ENCODE results near the gene ATE1. TPM values are rescaled to one million over a fixed set of nuclear protein-coding genes. Genes with fewer than 3 reads are reported as not detected.

The ATE1 gene
- total and polyA plus RNA-seq, 2 experiments from 2014 or later: 16.9 to 48.9 TPM

GRCh38 chr10:121822724-121823123 is 105.1 kb downstream of the ATE1 start:
- H3K9me3 ChIP-seq (ENCODE audit: low read depth): no peaks in the 10 kb centered on the region
- no peak for DNase-seq (ENCODE audit: low spot score)
- H3K4me3 ChIP-seq: no peak overlapping the region
- H3K79me2 ChIP-seq: no peaks in the 10 kb centered on the region
- TF ChIP-seq EZH2phosphoT487 (IDR thresholded peaks at IDR 0.05; ENCODE audit: low read depth, severe bottlenecking, unreplicated experiment): no peak
- no peak for TF ChIP-seq EZH2 (IDR thresholded peaks at IDR 0.05; ENCODE audit: borderline replicate concordance)
- TF ChIP-seq CTCF (IDR thresholded peaks at IDR 0.05; ENCODE audit: poor library complexity): no peak
- 70% methylated on average over 3 of the region's 3 CpGs for WGBS (ENCODE audit: low lambda C conversion rate, missing lambda C conversion rate)
- no peaks in the 10 kb centered on the region for H3K36me3 ChIP-seq (replicated peaks; ENCODE audit: insufficient read depth, low read depth)
- no peak overlapping the region for H3K27ac ChIP-seq
- H4K20me1 ChIP-seq (ENCODE audit: insufficient read depth, poor library complexity, severe bottlenecking): no peaks in the 10 kb centered on the region
- no peaks in the 10 kb centered on the region for H3K4me1 ChIP-seq (ENCODE audit: insufficient read depth)
- no peaks in the 10 kb centered on the region for H3K9me2 ChIP-seq (replicated peaks; ENCODE audit: insufficient read depth)
- no peaks in the 10 kb centered on the region for H3K27me3 ChIP-seq
- H2AFZ ChIP-seq: no peak overlapping the region
- H3K4me2 ChIP-seq: no peak overlapping the region

- Histone ChIP-seq H4K20me1 (ENCODE audit: insufficient read depth, poor library complexity, severe bottlenecking) (no peaks in the 10 kb centered on the region), H3K4me2 (no peak overlapping the region), H2AFZ (no peak overlapping the region), H3K9me2 (replicated peaks; ENCODE audit: insufficient read depth) (no peaks in the 10 kb centered on the region), H3K36me3 (replicated peaks; ENCODE audit: insufficient read depth, low read depth) (no peaks in the 10 kb centered on the region), H3K27me3 (no peaks in the 10 kb centered on the region), H3K27ac (no peak overlapping the region), H3K79me2 (no peaks in the 10 kb centered on the region), H3K9me3 (ENCODE audit: low read depth) (no peaks in the 10 kb centered on the region), H3K4me3 (no peak overlapping the region), H3K4me1 (ENCODE audit: insufficient read depth) (no peaks in the 10 kb centered on the region)
- WGBS (ENCODE audit: low lambda C conversion rate, missing lambda C conversion rate): 91% methylated on average over 1 of the region's 1 CpG
- no peak for DNase-seq (ENCODE audit: low spot score)
- TF ChIP-seq EZH2phosphoT487 (IDR thresholded peaks at IDR 0.05; ENCODE audit: low read depth, severe bottlenecking, unreplicated experiment) (no peak), EZH2 (IDR thresholded peaks at IDR 0.05; ENCODE audit: borderline replicate concordance) (no peak), CTCF (IDR thresholded peaks at IDR 0.05; ENCODE audit: poor library complexity) (no peak)
Measured at GRCh38 chr10:121822180-121822579, 105.7 kb downstream of the ATE1 start.

GRCh38 chr10:121819049-121819448 is 108.8 kb downstream of the ATE1 start:
- no peaks in the 10 kb centered on the region for H3K9me3 ChIP-seq (ENCODE audit: low read depth)
- H3K9me2 ChIP-seq (replicated peaks; ENCODE audit: insufficient read depth): no peaks in the 10 kb centered on the region
- peak overlapping the region; percentile 33 for H3K4me2 ChIP-seq
- H3K79me2 ChIP-seq: no peaks in the 10 kb centered on the region
- H3K4me1 ChIP-seq (ENCODE audit: insufficient read depth): no peaks in the 10 kb centered on the region
- H2AFZ ChIP-seq: no peak overlapping the region
- no peaks in the 10 kb centered on the region for H3K27me3 ChIP-seq
- DNase-seq (ENCODE audit: low spot score): no peak
- no peaks in the 10 kb centered on the region for H3K36me3 ChIP-seq (replicated peaks; ENCODE audit: insufficient read depth, low read depth)
- H3K4me3 ChIP-seq: no peak overlapping the region
- H3K27ac ChIP-seq: peak overlapping the region; percentile 28
- TF ChIP-seq EZH2 (IDR thresholded peaks at IDR 0.05; ENCODE audit: borderline replicate concordance) (no peak), CTCF (IDR thresholded peaks at IDR 0.05; ENCODE audit: poor library complexity) (no peak), EZH2phosphoT487 (IDR thresholded peaks at IDR 0.05; ENCODE audit: low read depth, severe bottlenecking, unreplicated experiment) (no peak)
- no peaks in the 10 kb centered on the region for H4K20me1 ChIP-seq (ENCODE audit: insufficient read depth, poor library complexity, severe bottlenecking)
- 24% methylated on average over 2 of the region's 2 CpGs for WGBS (ENCODE audit: low lambda C conversion rate, missing lambda C conversion rate)

GRCh38 chr10:121818599-121818998 is 109.2 kb downstream of the ATE1 start:
- DNase-seq (ENCODE audit: low spot score): no peak
- H2AFZ ChIP-seq: no peak overlapping the region

More at GRCh38 chr10:121818599-121818998, 109.2 kb downstream of the ATE1 start:
- TF ChIP-seq EZH2 (IDR thresholded peaks at IDR 0.05; ENCODE audit: borderline replicate concordance) (no peak), EZH2phosphoT487 (IDR thresholded peaks at IDR 0.05; ENCODE audit: low read depth, severe bottlenecking, unreplicated experiment) (no peak), CTCF (IDR thresholded peaks at IDR 0.05; ENCODE audit: poor library complexity) (no peak)
- Histone ChIP-seq H3K36me3 (replicated peaks; ENCODE audit: insufficient read depth, low read depth) (no peaks in the 10 kb centered on the region), H3K27me3 (no peaks in the 10 kb centered on the region), H3K79me2 (no peaks in the 10 kb centered on the region), H3K9me2 (replicated peaks; ENCODE audit: insufficient read depth) (no peaks in the 10 kb centered on the region), H3K4me1 (ENCODE audit: insufficient read depth) (no peaks in the 10 kb centered on the region), H3K4me3 (no peak overlapping the region), H3K4me2 (peak overlapping the region; percentile 33), H3K9me3 (ENCODE audit: low read depth) (no peaks in the 10 kb centered on the region), H4K20me1 (ENCODE audit: insufficient read depth, poor library complexity, severe bottlenecking) (no peaks in the 10 kb centered on the region), H3K27ac (peak overlapping the region; percentile 1)
- 39% methylated on average over 2 of the region's 2 CpGs for WGBS (ENCODE audit: low lambda C conversion rate, missing lambda C conversion rate)

Data from hepatocyte (in vitro differentiated cells).